HCT116 (cell line): ENCODE measurements around the gene B4GALNT3. TPM values are rescaled to one million over a fixed set of nuclear protein-coding genes. Genes with fewer than 3 reads are reported as not detected.

Experiments
- ATAC-seq: fragments of 200-7000 bp; cut with Tn5 transposase; 2 replicates; pipeline ENCODE4 v1.9.1; 2020; ENCODE audit warnings: mild to moderate bottlenecking, moderate library complexity
- BruUV-seq: library from RNA; stranded (reverse); fragments of 400-500 nt; replicated peaks from 2 replicates; lab custom pipeline; 2021; lab: Mats Ljungman, UMichigan
- CTCF ChIA-PET: fragments of 300-600 bp; sonication (Branson Sonifier 250); formaldehyde crosslinking; loops from one replicate; lab custom pipeline; 2021; ENCODE audit warnings: antibody characterized with exemption; lab: Charles Lee
- POLR2A ChIA-PET: fragments of 300-600, 350-600 bp; sonication (Branson Sonifier 250); formaldehyde crosslinking; loops from one replicate; lab custom pipeline; 2021; ENCODE audit warnings: antibody characterized with exemption; lab: Charles Lee
- RAD21 ChIA-PET, 2 experiments: fragments of 300-600 bp; sonication (Branson Sonifier 250); formaldehyde crosslinking; loops; one replicate each; lab custom pipeline; 2023; ENCODE audit warnings: low total read pairs in 2 of 2; ENCODE audit not compliant: uncharacterized antibody in 2 of 2, unreplicated experiment in 2 of 2, low non-redundant PET in 1 of 2; lab: Charles Lee
- DNase-seq: peaks from one replicate; pipeline ENCODE4 v3.0.0-alpha.2; 2010; ENCODE audit warnings: low read depth, low spot score
- H2AFZ ChIP-seq: fragments of 200-600 bp; shearing (Covaris generic), sonication (generic); 2 replicates; pipeline ENCODE4 v1.6.1; 2017; ENCODE audit warnings: low read depth, mixed run types, mixed read lengths, antibody characterized with exemption, low read length; ENCODE audit not compliant: poor library complexity, severe bottlenecking
- H3K27ac ChIP-seq: 2 replicates; pipeline ENCODE4 v1.5.1; 2012; ENCODE audit warnings: low read depth, low read length
- H3K27me3 ChIP-seq: fragments of 200-600 bp; sonication (generic); 2 replicates; pipeline ENCODE4 v1.6.1; 2016; ENCODE audit warnings: mixed run types, low read length, mixed read lengths; ENCODE audit not compliant: insufficient read depth
- H3K36me3 ChIP-seq, 2 experiments: fragments of 200-500 bp in 1 of 2; fragments of 200-600 bp in 1 of 2; sonication (Bioruptor generic) in 1 of 2; sonication (generic) in 1 of 2; 2 replicates each; pipeline versions ENCODE4 v1.5.1 to v1.6.1; 2014 to 2016; ENCODE audit warnings: low read length in 2 of 2, inconsistent platforms in 1 of 2, mixed read lengths in 1 of 2, mixed run types in 1 of 2; ENCODE audit not compliant: insufficient read depth in 2 of 2, control insufficient read depth in 1 of 2
- H3K4me1 ChIP-seq, 2 experiments: fragments of 200-600 bp in 1 of 2; sonication (generic) in 1 of 2; 2 replicates each; pipeline versions ENCODE4 v1.5.1 to v1.6.1; 2012 to 2017; ENCODE audit warnings: low read length in 2 of 2, inconsistent platforms in 1 of 2, mild to moderate bottlenecking in 1 of 2, mixed read lengths in 1 of 2, mixed run types in 1 of 2, moderate library complexity in 1 of 2; ENCODE audit not compliant: insufficient read depth in 2 of 2, control insufficient read depth in 1 of 2
- H3K4me2 ChIP-seq: fragments of 200-600 bp; sonication (generic); 2 replicates; pipeline ENCODE4 v1.6.1; 2017; ENCODE audit warnings: mixed run types, low read length, mixed read lengths
- H3K4me3 ChIP-seq, 2 experiments: fragments of 200-600 bp in 1 of 2; sonication (generic) in 1 of 2; replicated peaks in 1 of 2; 2 replicates each; pipeline ENCODE4 v1.5.1; 2011 to 2016; ENCODE audit warnings: low read length in 2 of 2, control low read depth in 1 of 2, low read depth in 1 of 2, mild to moderate bottlenecking in 1 of 2, mixed read lengths in 1 of 2, mixed run types in 1 of 2
- H3K79me2 ChIP-seq: fragments of 200-600 bp; sonication (generic); 2 replicates; pipeline ENCODE4 v1.6.1; 2017; ENCODE audit warnings: mild to moderate bottlenecking, mixed run types, low read length, moderate library complexity, mixed read lengths; ENCODE audit not compliant: insufficient read depth
- H3K9ac ChIP-seq: fragments of 200-600 bp; sonication (generic); 2 replicates; pipeline ENCODE4 v1.6.1; 2016; ENCODE audit warnings: low read length, mixed read lengths
- H3K9me2 ChIP-seq: fragments of 200-600 bp; sonication (generic), shearing (Covaris generic); 2 replicates; pipeline ENCODE4 v1.6.1; 2017; ENCODE audit warnings: mixed run types, mild to moderate bottlenecking, moderate library complexity; ENCODE audit not compliant: insufficient read depth
- H3K9me3 ChIP-seq, 2 experiments: fragments of 200-500 bp in 1 of 2; fragments of 200-600 bp in 1 of 2; sonication (Bioruptor generic) in 1 of 2; sonication (generic) in 1 of 2; 2 replicates each; pipeline ENCODE4 v1.6.1; 2014 to 2017; ENCODE audit warnings: low read length in 2 of 2, mixed read lengths in 2 of 2, inconsistent platforms in 1 of 2, low read depth in 1 of 2, mild to moderate bottlenecking in 1 of 2, mixed run types in 1 of 2, moderate library complexity in 1 of 2; ENCODE audit not compliant: control insufficient read depth in 1 of 2, insufficient read depth in 1 of 2
- H4K20me1 ChIP-seq: fragments of 200-600 bp; sonication (generic), shearing (Covaris generic); 2 replicates; pipeline ENCODE4 v1.6.1; 2017; ENCODE audit warnings: mixed run types, mild to moderate bottlenecking, moderate library complexity; ENCODE audit not compliant: insufficient read depth
- ATF3 ChIP-seq: IDR thresholded peaks from 2 replicates; pipeline ENCODE4 v1.6.1; 2012
- CBX3 ChIP-seq: IDR thresholded peaks from 2 replicates; pipeline ENCODE4 v1.6.1; 2012; ENCODE audit warnings: low read depth
- CTCF ChIP-seq, 3 experiments: fragments of 200-600 bp in 1 of 3; sonication (generic) in 1 of 3; IDR thresholded peaks in 2 of 3; conservative IDR thresholded peaks in 1 of 3; 2 replicates each; pipeline ENCODE4 v1.5.1; 2012 to 2017; ENCODE audit warnings: low read depth in 2 of 3, low read length in 2 of 3, antibody characterized with exemption in 1 of 3, borderline replicate concordance in 1 of 3, control low read depth in 1 of 3, mild to moderate bottlenecking in 1 of 3, mixed read lengths in 1 of 3, mixed run types in 1 of 3, moderate library complexity in 1 of 3; ENCODE audit not compliant: insufficient read depth in 1 of 3
- EGR1 ChIP-seq: IDR thresholded peaks from 2 replicates; pipeline ENCODE4 v1.6.1; 2012; ENCODE audit warnings: low read depth
- FOSL1 ChIP-seq: IDR thresholded peaks from 2 replicates; pipeline ENCODE4 v1.6.1; 2012; ENCODE audit warnings: low read depth
- JUND ChIP-seq: IDR thresholded peaks from 2 replicates; pipeline ENCODE4 v1.6.1; 2012
- MAX ChIP-seq: IDR thresholded peaks from 2 replicates; pipeline ENCODE4 v1.6.1; 2012
- POLR2A ChIP-seq: IDR thresholded peaks from 2 replicates; pipeline ENCODE4 v1.7.0; 2011; ENCODE audit warnings: borderline replicate concordance; ENCODE audit not compliant: insufficient read depth, insufficient read length; ENCODE audit errors: extremely low read depth
- RAD21 ChIP-seq: IDR thresholded peaks from 2 replicates; pipeline ENCODE4 v1.6.1; 2012; ENCODE audit warnings: low read depth, mild to moderate bottlenecking
- SIN3A ChIP-seq: IDR thresholded peaks from 2 replicates; pipeline ENCODE4 v1.6.1; 2012; ENCODE audit warnings: low read depth
- SP1 ChIP-seq: IDR thresholded peaks from 2 replicates; pipeline ENCODE4 v1.6.1; 2012; ENCODE audit warnings: low read depth
- SRF ChIP-seq: IDR thresholded peaks from 2 replicates; pipeline ENCODE4 v1.6.1; 2012; ENCODE audit warnings: low read depth
- TCF7L2 ChIP-seq: IDR thresholded peaks from 2 replicates; pipeline ENCODE4 v1.7.0; 2011; ENCODE audit warnings: borderline replicate concordance, inconsistent platforms; ENCODE audit not compliant: insufficient read depth, insufficient read length; ENCODE audit errors: extremely low read depth
- YY1 ChIP-seq: IDR thresholded peaks from 2 replicates; pipeline ENCODE4 v1.6.1; 2011; ENCODE audit warnings: low read length, low read depth, moderate library complexity, mild to moderate bottlenecking; ENCODE audit not compliant: insufficient replicate concordance; ENCODE audit errors: extremely low read depth
- ZFX ChIP-seq: fragments of 450-650 bp; IDR thresholded peaks from 2 replicates; pipeline ENCODE4 v1.6.1; 2017
- intact Hi-C: fragments of 100-400 bp; cut with micrococcal nuclease; formaldehyde crosslinking; loops from 2 replicates; pipeline ENCODE4 v1.10.0; 2022
- total RNA-seq: library from RNA; stranded (reverse); gene quantifications from one replicate; pipeline ENCODE4 v1.2.1, GENCODE V29; 2021; ENCODE audit not compliant: unreplicated experiment

B4GALNT3 gene
- total RNA-seq, 1 experiment from 2014 or later, result 18.2 TPM

GRCh38 chr12:539540-540310 lies 80.0 kb downstream of the B4GALNT3 start:
- H3K36me3 ChIP-seq, result no peaks in the 10 kb centered on the region
- H3K79me2 ChIP-seq, result no peaks in the 10 kb centered on the region
- DNase-seq (no peak), ATAC-seq (no peak)
- TF ChIP-seq JUND, result no peak
- TF ChIP-seq EGR1, result no peak
- no peak for TF ChIP-seq POLR2A
- no peak for TF ChIP-seq ZFX
- no peak for TF ChIP-seq ATF3
- no peak for TF ChIP-seq CBX3
- TF ChIP-seq RAD21, result no peak
- TF ChIP-seq SP1, result no peak
- H3K9ac ChIP-seq, result no peak overlapping the region
- no peak overlapping the region for H2AFZ ChIP-seq
- H3K9me3 ChIP-seq, result no peaks in the 10 kb centered on the region
- H3K27ac ChIP-seq, result no peak overlapping the region
- H3K4me2 ChIP-seq, result peak overlapping the region; percentile 22; the same call in 1 of the 2 replicates
- no peaks in the 10 kb centered on the region for H4K20me1 ChIP-seq
- BruUV-seq, result no TSS peak
- ChIA-PET RAD21 (no interaction called here), CTCF (no interaction called here), POLR2A (no interaction called here)
- intact Hi-C loops, result no loop called here
- H3K4me1 ChIP-seq, result peaks cover 19 to 23% of the 10 kb centered on the region in 2 experiments
- H3K27me3 ChIP-seq, result no peaks in the 10 kb centered on the region
- no peaks in the 10 kb centered on the region for H3K9me2 ChIP-seq
- no peak overlapping the region for H3K4me3 ChIP-seq

- intact Hi-C loops, result no loop called here
- H3K4me1 ChIP-seq, result peaks cover 19 to 23% of the 10 kb centered on the region in 2 experiments
- no TSS peak for BruUV-seq
- H3K36me3 ChIP-seq, result no peaks in the 10 kb centered on the region
- H4K20me1 ChIP-seq, result no peaks in the 10 kb centered on the region
- RAD21 ChIA-PET, result no interaction called here
- no peak overlapping the region for H3K4me2 ChIP-seq
- no peak overlapping the region for H3K27ac ChIP-seq
- H3K9me3 ChIP-seq, result no peaks in the 10 kb centered on the region
- H3K27me3 ChIP-seq, result no peaks in the 10 kb centered on the region
- H3K79me2 ChIP-seq, result no peaks in the 10 kb centered on the region
- DNase-seq, result no peak
- H3K9me2 ChIP-seq, result no peaks in the 10 kb centered on the region
- no peak overlapping the region for H2AFZ ChIP-seq
- no peak overlapping the region for H3K9ac ChIP-seq
- POLR2A ChIA-PET, result no interaction called here
- CTCF ChIA-PET, result no interaction called here
- no peak for ATAC-seq
- no peak overlapping the region for H3K4me3 ChIP-seq
- TF ChIP-seq RAD21 (no peak), ZFX (no peak), JUND (no peak), MAX (no peak), EGR1 (no peak), TCF7L2 (no peak), SP1 (no peak), CTCF (IDR thresholded peaks at IDR 0.05 in 2 of 3, conservative IDR thresholded peaks at IDR 0.05 in 1 of 3; ENCODE audit: borderline replicate concordance in 1 of 3, insufficient read depth in 1 of 3, low read depth in 2 of 3, low read length in 2 of 3) (no peak), SIN3A (no peak), FOSL1 (no peak), YY1 (no peak), POLR2A (no peak), SRF (no peak)
These were observed 82.1 kb downstream of the B4GALNT3 start for GRCh38 chr12:541676-542324.
